ENCODE results near the gene ZBTB7B. TPM values are rescaled to one million over a fixed set of nuclear protein-coding genes. Genes with fewer than 3 reads are reported as not detected.

Gene ZBTB7B
- total and polyA plus RNA-seq, 9 of the 15 experiments (the other 6 are each of a cell fraction or from before 2014, with no cell fraction given) = 0.04 to 46.5 (median 15.2) TPM

- TF ChIP-seq, protein P1, sequence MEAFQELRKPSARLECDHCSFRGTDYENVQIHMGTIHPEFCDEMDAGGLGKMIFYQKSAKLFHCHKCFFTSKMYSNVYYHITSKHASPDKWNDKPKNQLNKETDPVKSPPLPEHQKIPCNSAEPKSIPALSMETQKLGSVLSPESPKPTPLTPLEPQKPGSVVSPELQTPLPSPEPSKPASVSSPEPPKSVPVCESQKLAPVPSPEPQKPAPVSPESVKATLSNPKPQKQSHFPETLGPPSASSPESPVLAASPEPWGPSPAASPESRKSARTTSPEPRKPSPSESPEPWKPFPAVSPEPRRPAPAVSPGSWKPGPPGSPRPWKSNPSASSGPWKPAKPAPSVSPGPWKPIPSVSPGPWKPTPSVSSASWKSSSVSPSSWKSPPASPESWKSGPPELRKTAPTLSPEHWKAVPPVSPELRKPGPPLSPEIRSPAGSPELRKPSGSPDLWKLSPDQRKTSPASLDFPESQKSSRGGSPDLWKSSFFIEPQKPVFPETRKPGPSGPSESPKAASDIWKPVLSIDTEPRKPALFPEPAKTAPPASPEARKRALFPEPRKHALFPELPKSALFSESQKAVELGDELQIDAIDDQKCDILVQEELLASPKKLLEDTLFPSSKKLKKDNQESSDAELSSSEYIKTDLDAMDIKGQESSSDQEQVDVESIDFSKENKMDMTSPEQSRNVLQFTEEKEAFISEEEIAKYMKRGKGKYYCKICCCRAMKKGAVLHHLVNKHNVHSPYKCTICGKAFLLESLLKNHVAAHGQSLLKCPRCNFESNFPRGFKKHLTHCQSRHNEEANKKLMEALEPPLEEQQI (IDR thresholded peaks at IDR 0.05) = no peak
- TF ChIP-seq HNRNPK (IDR thresholded peaks at IDR 0.05; ENCODE audit: low read depth, low read length, poor library complexity, severe bottlenecking) = no peak
- TF ChIP-seq, protein P2, sequence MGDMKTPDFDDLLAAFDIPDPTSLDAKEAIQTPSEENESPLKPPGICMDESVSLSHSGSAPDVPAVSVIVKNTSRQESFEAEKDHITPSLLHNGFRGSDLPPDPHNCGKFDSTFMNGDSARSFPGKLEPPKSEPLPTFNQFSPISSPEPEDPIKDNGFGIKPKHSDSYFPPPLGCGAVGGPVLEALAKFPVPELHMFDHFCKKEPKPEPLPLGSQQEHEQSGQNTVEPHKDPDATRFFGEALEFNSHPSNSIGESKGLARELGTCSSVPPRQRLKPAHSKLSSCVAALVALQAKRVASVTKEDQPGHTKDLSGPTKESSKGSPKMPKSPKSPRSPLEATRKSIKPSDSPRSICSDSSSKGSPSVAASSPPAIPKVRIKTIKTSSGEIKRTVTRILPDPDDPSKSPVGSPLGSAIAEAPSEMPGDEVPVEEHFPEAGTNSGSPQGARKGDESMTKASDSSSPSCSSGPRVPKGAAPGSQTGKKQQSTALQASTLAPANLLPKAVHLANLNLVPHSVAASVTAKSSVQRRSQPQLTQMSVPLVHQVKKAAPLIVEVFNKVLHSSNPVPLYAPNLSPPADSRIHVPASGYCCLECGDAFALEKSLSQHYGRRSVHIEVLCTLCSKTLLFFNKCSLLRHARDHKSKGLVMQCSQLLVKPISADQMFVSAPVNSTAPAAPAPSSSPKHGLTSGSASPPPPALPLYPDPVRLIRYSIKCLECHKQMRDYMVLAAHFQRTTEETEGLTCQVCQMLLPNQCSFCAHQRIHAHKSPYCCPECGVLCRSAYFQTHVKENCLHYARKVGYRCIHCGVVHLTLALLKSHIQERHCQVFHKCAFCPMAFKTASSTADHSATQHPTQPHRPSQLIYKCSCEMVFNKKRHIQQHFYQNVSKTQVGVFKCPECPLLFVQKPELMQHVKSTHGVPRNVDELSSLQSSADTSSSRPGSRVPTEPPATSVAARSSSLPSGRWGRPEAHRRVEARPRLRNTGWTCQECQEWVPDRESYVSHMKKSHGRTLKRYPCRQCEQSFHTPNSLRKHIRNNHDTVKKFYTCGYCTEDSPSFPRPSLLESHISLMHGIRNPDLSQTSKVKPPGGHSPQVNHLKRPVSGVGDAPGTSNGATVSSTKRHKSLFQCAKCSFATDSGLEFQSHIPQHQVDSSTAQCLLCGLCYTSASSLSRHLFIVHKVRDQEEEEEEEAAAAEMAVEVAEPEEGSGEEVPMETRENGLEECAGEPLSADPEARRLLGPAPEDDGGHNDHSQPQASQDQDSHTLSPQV (IDR thresholded peaks at IDR 0.05) = 0 out of 2 replicates have a peak, but pooled peaks have one; percentile 31
- TF ChIP-seq SRSF3 (IDR thresholded peaks at IDR 0.05; ENCODE audit: insufficient read depth, low read length) = no peak
- TF ChIP-seq SMAD3 (CRISPR knock-in tag; conservative IDR thresholded peaks at IDR 0.05) = no peak
- TF ChIP-seq, protein P3, sequence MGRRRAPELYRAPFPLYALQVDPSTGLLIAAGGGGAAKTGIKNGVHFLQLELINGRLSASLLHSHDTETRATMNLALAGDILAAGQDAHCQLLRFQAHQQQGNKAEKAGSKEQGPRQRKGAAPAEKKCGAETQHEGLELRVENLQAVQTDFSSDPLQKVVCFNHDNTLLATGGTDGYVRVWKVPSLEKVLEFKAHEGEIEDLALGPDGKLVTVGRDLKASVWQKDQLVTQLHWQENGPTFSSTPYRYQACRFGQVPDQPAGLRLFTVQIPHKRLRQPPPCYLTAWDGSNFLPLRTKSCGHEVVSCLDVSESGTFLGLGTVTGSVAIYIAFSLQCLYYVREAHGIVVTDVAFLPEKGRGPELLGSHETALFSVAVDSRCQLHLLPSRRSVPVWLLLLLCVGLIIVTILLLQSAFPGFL (CRISPR knock-in tag; IDR thresholded peaks at IDR 0.05) = no peak
- TF ChIP-seq RUNX1 (IDR thresholded peaks at IDR 0.05; ENCODE audit: low read depth) = no peak
- TF ChIP-seq PHB2 (IDR thresholded peaks at IDR 0.05; ENCODE audit: low read depth) = no peak
- no peak for TF ChIP-seq ZNF174 (CRISPR knock-in tag; IDR thresholded peaks at IDR 0.05)
- TF ChIP-seq NFXL1 (CRISPR knock-in tag; IDR thresholded peaks at IDR 0.05) = no peak
- TF ChIP-seq ZNF232 (CRISPR knock-in tag; IDR thresholded peaks at IDR 0.05) = no peak
- 0 out of 4 replicates have a peak, but pooled peaks of 1 of the 2 experiments have one; percentile 30 for TF ChIP-seq ARNT (IDR thresholded peaks at IDR 0.05)
- TF ChIP-seq, protein P4, sequence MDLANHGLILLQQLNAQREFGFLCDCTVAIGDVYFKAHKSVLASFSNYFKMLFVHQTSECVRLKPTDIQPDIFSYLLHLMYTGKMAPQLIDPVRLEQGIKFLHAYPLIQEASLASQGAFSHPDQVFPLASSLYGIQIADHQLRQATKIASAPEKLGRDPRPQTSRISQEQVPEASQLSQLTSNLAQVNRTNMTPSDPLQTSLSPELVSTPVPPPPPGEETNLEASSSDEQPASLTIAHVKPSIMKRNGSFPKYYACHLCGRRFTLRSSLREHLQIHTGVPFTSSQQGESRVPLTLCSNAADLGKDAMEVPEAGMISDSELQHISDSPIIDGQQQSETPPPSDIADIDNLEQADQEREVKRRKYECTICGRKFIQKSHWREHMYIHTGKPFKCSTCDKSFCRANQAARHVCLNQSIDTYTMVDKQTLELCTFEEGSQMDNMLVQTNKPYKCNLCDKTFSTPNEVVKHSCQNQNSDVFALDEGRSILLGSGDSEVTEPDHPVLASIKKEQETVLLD (IDR thresholded peaks at IDR 0.05) = peak; percentile 57; the same call in 1 of the 2 replicates
- no peak for TF ChIP-seq MCM3 (IDR thresholded peaks at IDR 0.05)
- TF ChIP-seq GABPB2 (CRISPR knock-in tag; conservative IDR thresholded peaks at IDR 0.05) = no peak
- TF ChIP-seq NBN (IDR thresholded peaks at IDR 0.05; ENCODE audit: low read depth) = no peak
- TF ChIP-seq PTRF (tag; IDR thresholded peaks at IDR 0.05) = no peak
These were observed 1.9 kb downstream of the ZBTB7B start (continued) for GRCh38 chr1:155004352-155005075.

All from K562 (cell line).